Measurements from ENCODE around the gene C16orf95.
"Not testable (repeated sequence)": the region's sequence is repeated elsewhere in the genome, so short reads cannot be mapped to it uniquely, and the experiment has no call there.

Gene C16orf95

GRCh38 chr16:87344165-87344930 is 27.2 kb upstream of the C16orf95 start:
- H3K9ac ChIP-seq (ENCODE audit: low read length) = no peak overlapping the region
- no peak overlapping the region for H3K27ac ChIP-seq (ENCODE audit: low read depth, low read length)
- no peaks in the 10 kb centered on the region for H3K27me3 ChIP-seq (ENCODE audit: control insufficient read depth, insufficient read depth, low read length)
- no peak overlapping the region for H3K4me3 ChIP-seq (ENCODE audit: low read length)
- peaks cover 24% of the 10 kb centered on the region for H3K36me3 ChIP-seq (ENCODE audit: control insufficient read depth, insufficient read depth, low read length)
- no peaks in the 10 kb centered on the region for H3K4me1 ChIP-seq (ENCODE audit: control insufficient read depth, insufficient read depth, low read length)

DNA sequence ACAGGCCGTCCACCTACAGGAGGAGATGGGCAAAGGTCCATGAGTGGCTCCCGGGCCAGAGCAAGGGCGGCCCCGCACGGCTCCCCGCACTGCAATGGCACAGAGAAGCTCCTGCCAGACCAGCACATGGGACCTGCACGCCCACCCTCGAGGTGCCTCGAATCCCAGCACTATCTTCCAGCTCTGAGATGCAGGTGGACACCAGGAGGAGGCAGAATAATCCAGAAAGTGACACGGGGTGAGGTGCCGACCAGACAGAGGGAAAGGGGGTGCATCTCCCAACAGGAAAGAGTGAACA is 26.5 kb upstream of the C16orf95 start:
- no peak overlapping the region for H3K9ac ChIP-seq (ENCODE audit: low read length)
- H3K4me1 ChIP-seq (ENCODE audit: control insufficient read depth, insufficient read depth, low read length) = no peaks in the 10 kb centered on the region
- no peaks in the 10 kb centered on the region for H3K27me3 ChIP-seq (ENCODE audit: control insufficient read depth, insufficient read depth, low read length)
- H3K27ac ChIP-seq (ENCODE audit: low read depth, low read length) = no peak overlapping the region
- no peak overlapping the region for H3K4me3 ChIP-seq (ENCODE audit: low read length)
- H3K36me3 ChIP-seq (ENCODE audit: control insufficient read depth, insufficient read depth, low read length) = peaks cover 28% of the 10 kb centered on the region

- Histone ChIP-seq H3K27ac (ENCODE audit: low read depth, low read length) (no peak overlapping the region), H3K9ac (ENCODE audit: low read length) (no peak overlapping the region), H3K27me3 (ENCODE audit: control insufficient read depth, insufficient read depth, low read length) (no peaks in the 10 kb centered on the region), H3K4me3 (ENCODE audit: low read length) (no peak overlapping the region), H3K36me3 (ENCODE audit: control insufficient read depth, insufficient read depth, low read length) (peaks cover 32% of the 10 kb centered on the region), H3K4me1 (ENCODE audit: control insufficient read depth, insufficient read depth, low read length) (no peaks in the 10 kb centered on the region)
Measured at GRCh38 chr16:87342978-87343752, 26.0 kb upstream of the C16orf95 start.

GRCh38 chr16:87342504-87342903 is 25.3 kb upstream of the C16orf95 start:
- H3K4me1 ChIP-seq (ENCODE audit: control insufficient read depth, insufficient read depth, low read length) = no peaks in the 10 kb centered on the region
- H3K27me3 ChIP-seq (ENCODE audit: control insufficient read depth, insufficient read depth, low read length) = no peaks in the 10 kb centered on the region
- H3K4me3 ChIP-seq (ENCODE audit: low read length) = no peak overlapping the region
- H3K36me3 ChIP-seq (ENCODE audit: control insufficient read depth, insufficient read depth, low read length) = peaks cover 32% of the 10 kb centered on the region
- H3K27ac ChIP-seq (ENCODE audit: low read depth, low read length) = no peak overlapping the region
- H3K9ac ChIP-seq (ENCODE audit: low read length) = no peak overlapping the region

DNA sequence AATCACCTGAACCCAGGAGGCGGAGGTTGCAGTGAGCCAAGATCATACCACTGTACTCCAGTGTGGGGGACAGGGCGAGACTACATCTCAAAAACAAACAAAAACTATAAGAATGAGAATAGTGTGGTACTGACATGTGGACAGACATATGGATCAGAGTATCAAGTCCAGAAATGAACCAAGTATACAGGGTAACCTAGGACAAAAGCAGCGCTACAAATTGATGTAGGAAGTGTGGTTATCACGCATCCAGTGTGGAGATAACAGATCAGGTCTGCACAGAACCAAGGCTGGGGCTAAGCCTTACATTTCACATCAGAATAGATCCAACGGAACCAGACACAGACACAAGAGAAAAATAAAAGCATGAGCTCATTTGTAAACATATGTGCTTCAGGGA is 23.0 kb upstream of the C16orf95 start:
- Histone ChIP-seq H3K27ac (ENCODE audit: low read depth, low read length) (no peak overlapping the region), H3K36me3 (ENCODE audit: control insufficient read depth, insufficient read depth, low read length) (peaks cover 26% of the 10 kb centered on the region), H3K4me1 (ENCODE audit: control insufficient read depth, insufficient read depth, low read length) (no peaks in the 10 kb centered on the region), H3K4me3 (ENCODE audit: low read length) (no peak overlapping the region), H3K9ac (ENCODE audit: low read length) (no peak overlapping the region), H3K27me3 (ENCODE audit: control insufficient read depth, insufficient read depth, low read length) (no peaks in the 10 kb centered on the region)

DNA sequence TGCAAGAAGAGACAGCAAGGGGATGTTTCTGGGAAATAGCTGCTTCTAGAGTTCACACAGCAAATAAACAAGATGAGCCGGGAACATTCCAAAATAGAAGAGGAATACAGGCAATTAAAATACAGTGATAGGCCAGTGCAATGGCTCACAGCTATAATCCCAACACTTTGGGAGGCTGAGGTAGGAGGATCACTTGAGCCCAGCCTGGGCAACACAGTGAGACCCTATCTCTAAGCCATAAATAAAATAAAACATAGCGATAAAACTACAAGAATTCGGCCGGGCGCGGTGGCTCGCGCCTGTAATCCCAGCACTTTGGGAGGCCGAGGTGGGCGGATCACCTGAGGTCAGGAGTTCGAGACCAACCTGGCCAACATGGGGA is 22.5 kb upstream of the C16orf95 start:
- not testable (repeated sequence) for H3K27me3 ChIP-seq (ENCODE audit: control insufficient read depth, insufficient read depth, low read length); H3K4me3 ChIP-seq (ENCODE audit: low read length); H3K4me1 ChIP-seq (ENCODE audit: control insufficient read depth, insufficient read depth, low read length); H3K27ac ChIP-seq (ENCODE audit: low read depth, low read length); H3K9ac ChIP-seq (ENCODE audit: low read length)
- H3K36me3 ChIP-seq (ENCODE audit: control insufficient read depth, insufficient read depth, low read length) = peaks cover 29% of the 10 kb centered on the region

GRCh38 chr16:87339086-87339723 is 22.0 kb upstream of the C16orf95 start:
- Histone ChIP-seq H3K4me1 (ENCODE audit: control insufficient read depth, insufficient read depth, low read length) (no peaks in the 10 kb centered on the region), H3K27ac (ENCODE audit: low read depth, low read length) (no peak overlapping the region)

DNA sequence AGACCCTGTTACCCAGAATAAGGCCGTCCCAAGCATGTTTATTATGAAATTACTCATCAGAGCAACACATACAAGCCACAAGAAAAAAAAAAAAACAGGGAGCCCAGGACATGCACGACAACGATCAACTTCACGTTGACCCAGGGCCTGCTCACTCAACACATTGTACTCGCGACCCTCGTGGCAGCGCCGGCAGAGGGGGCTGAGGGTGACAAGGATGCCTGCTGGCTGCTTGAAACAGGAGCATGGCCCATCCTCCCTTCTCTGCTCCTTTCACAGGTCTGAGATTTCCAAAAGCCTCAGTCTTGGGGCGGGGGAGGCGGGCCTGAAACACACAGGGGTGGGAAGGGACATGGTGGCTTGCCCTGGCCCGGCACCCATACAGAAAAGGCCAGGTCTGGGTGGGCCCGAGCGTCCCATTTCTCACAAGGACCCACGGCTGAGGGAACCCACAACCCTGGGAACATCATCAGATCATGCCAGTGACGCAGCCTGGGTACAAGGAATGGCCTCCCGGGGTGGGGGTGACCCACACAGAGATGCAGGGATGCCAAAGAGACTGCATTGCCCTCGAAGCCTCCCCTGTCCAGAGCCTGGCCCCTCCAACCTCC is 21.1 kb upstream of the C16orf95 start:
- Histone ChIP-seq H3K4me1 (ENCODE audit: control insufficient read depth, insufficient read depth, low read length) (no peaks in the 10 kb centered on the region), H3K27me3 (ENCODE audit: control insufficient read depth, insufficient read depth, low read length) (no peaks in the 10 kb centered on the region), H3K9ac (ENCODE audit: low read length) (no peak overlapping the region), H3K27ac (ENCODE audit: low read depth, low read length) (no peak overlapping the region), H3K36me3 (ENCODE audit: control insufficient read depth, insufficient read depth, low read length) (peaks cover 39% of the 10 kb centered on the region), H3K4me3 (ENCODE audit: low read length) (no peak overlapping the region)

More at GRCh38 chr16:87339086-87339723, 22.0 kb upstream of the C16orf95 start:
- Histone ChIP-seq H3K9ac (ENCODE audit: low read length) (no peak overlapping the region), H3K27me3 (ENCODE audit: control insufficient read depth, insufficient read depth, low read length) (no peaks in the 10 kb centered on the region), H3K36me3 (ENCODE audit: control insufficient read depth, insufficient read depth, low read length) (peaks cover 30% of the 10 kb centered on the region), H3K4me3 (ENCODE audit: low read length) (no peak overlapping the region)

GRCh38 chr16:87337262-87337771 is 20.1 kb upstream of the C16orf95 start:
- H3K4me3 ChIP-seq (ENCODE audit: low read length) = no peak overlapping the region
- no peaks in the 10 kb centered on the region for H3K4me1 ChIP-seq (ENCODE audit: control insufficient read depth, insufficient read depth, low read length)
- no peak overlapping the region for H3K9ac ChIP-seq (ENCODE audit: low read length)
- H3K27me3 ChIP-seq (ENCODE audit: control insufficient read depth, insufficient read depth, low read length) = no peaks in the 10 kb centered on the region
- no peak overlapping the region for H3K27ac ChIP-seq (ENCODE audit: low read depth, low read length)
- H3K36me3 ChIP-seq (ENCODE audit: control insufficient read depth, insufficient read depth, low read length) = peaks cover 34% of the 10 kb centered on the region

DNA sequence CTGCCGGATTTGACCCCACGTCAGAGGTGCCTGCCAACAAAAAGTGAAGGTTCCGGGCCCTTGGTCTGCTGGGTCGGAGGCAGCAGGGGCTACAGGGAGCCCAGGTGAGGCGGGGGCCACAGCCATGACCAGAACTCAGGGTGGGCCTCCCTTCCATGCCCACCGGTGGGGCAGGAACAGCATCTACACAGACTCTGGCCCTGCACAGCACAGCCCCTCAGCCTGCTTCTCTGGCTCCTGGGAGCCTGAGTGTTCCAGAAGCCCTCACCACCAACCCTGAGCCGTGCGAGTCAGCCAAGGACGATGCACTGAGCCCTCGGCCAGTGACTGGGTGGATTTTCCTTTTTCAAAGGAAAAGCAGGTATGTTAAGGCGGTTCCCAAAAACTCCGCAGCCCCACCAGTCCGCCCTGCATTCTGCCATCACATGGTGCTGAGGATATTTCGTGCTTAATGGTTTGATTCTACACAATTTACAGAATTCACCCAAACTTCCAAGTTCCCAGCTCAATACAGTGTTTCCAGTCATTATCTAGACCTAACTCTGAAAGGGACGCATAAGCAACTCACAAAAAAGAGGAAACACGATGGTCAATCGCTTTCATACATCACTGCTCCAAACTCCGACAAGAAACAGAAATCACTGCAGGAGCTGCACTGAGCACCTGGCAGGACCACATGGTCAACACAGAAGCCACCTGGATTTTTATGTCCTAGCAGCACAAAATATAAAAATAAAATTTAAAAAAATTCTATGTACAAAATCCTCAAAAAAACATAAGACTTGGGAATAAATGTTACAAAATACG is 19.4 kb upstream of the C16orf95 start:
- Histone ChIP-seq H3K4me3 (ENCODE audit: low read length) (no peak overlapping the region), H3K36me3 (ENCODE audit: control insufficient read depth, insufficient read depth, low read length) (peaks cover 30% of the 10 kb centered on the region), H3K27ac (ENCODE audit: low read depth, low read length) (no peak overlapping the region), H3K4me1 (ENCODE audit: control insufficient read depth, insufficient read depth, low read length) (no peaks in the 10 kb centered on the region), H3K27me3 (ENCODE audit: control insufficient read depth, insufficient read depth, low read length) (no peaks in the 10 kb centered on the region), H3K9ac (ENCODE audit: low read length) (no peak overlapping the region)

- Histone ChIP-seq H3K9ac (ENCODE audit: low read length) (no peak overlapping the region), H3K36me3 (ENCODE audit: control insufficient read depth, insufficient read depth, low read length) (peaks cover 35% of the 10 kb centered on the region), H3K27ac (ENCODE audit: low read depth, low read length) (no peak overlapping the region), H3K4me1 (ENCODE audit: control insufficient read depth, insufficient read depth, low read length) (no peaks in the 10 kb centered on the region), H3K27me3 (ENCODE audit: control insufficient read depth, insufficient read depth, low read length) (no peaks in the 10 kb centered on the region), H3K4me3 (ENCODE audit: low read length) (no peak overlapping the region)
Measured at GRCh38 chr16:87335625-87336433, 18.6 kb upstream of the C16orf95 start.

All from rectal smooth muscle tissue (tissue), 1 donor.